GM19468 (cell line): ENCODE data around the gene NT5E.
A peak's percentile ranks its signal among the peaks of the same experiment; 100 is the strongest.

ENCODE experiments used
- ATAC-seq: cut with Tn5 transposase; IDR thresholded peaks from one replicate; pipeline ENCODE4 v1.9.1; 2021; ENCODE audit warnings: mild to moderate bottlenecking, moderate library complexity, moderate number of reproducible peaks; ENCODE audit not compliant: unreplicated experiment; ENCODE audit errors: extremely low read depth

Gene NT5E

GRCh38 chr6:85458782-85459181, 8.9 kb downstream of the NT5E start:
- ATAC-seq: no peak

- ATAC-seq: no peak
Measured at GRCh38 chr6:85459224-85459901, 9.5 kb downstream of the NT5E start.

- ATAC-seq: no peak
Measured at GRCh38 chr6:85460154-85460920, 10.5 kb downstream of the NT5E start.

- peak; percentile 29 for ATAC-seq
Measured at GRCh38 chr6:85460921-85461797, 11.3 kb downstream of the NT5E start.

GRCh38 chr6:85461798-85462170, 11.9 kb downstream of the NT5E start:
- no peak for ATAC-seq

- no peak for ATAC-seq
Measured at GRCh38 chr6:85462673-85463072, 12.8 kb downstream of the NT5E start.

- no peak for ATAC-seq
Measured at GRCh38 chr6:85463621-85464259, 13.9 kb downstream of the NT5E start.

GRCh38 chr6:85464260-85464644, 14.4 kb downstream of the NT5E start:
- ATAC-seq: no peak

- no peak for ATAC-seq
Measured at GRCh38 chr6:85464722-85465150, 14.9 kb downstream of the NT5E start.

GRCh38 chr6:85465762-85466161, 15.9 kb downstream of the NT5E start:
- ATAC-seq: no peak

- no peak for ATAC-seq
Measured at GRCh38 chr6:85468326-85468725, 18.4 kb downstream of the NT5E start.

- ATAC-seq: no peak
Measured at GRCh38 chr6:85469276-85470022, 19.6 kb downstream of the NT5E start.

GRCh38 chr6:85470023-85470410, 20.1 kb downstream of the NT5E start:
- no peak for ATAC-seq

GRCh38 chr6:85472744-85473143, 22.9 kb downstream of the NT5E start:
- no peak for ATAC-seq

- ATAC-seq: no peak
Measured at GRCh38 chr6:85473748-85474147, 23.9 kb downstream of the NT5E start.

- ATAC-seq: no peak
Measured at GRCh38 chr6:85476532-85476931, 26.6 kb downstream of the NT5E start.

- ATAC-seq: no peak
Measured at GRCh38 chr6:85479208-85479607, 29.3 kb downstream of the NT5E start.

GRCh38 chr6:85482206-85482904, 32.5 kb downstream of the NT5E start:
- no peak for ATAC-seq
